Endothelial cell of umbilical vein (primary cell): ENCODE data around the gene CLDN5. TPM values are rescaled to one million over a fixed set of nuclear protein-coding genes. Genes with fewer than 3 reads are reported as not detected.

ENCODE experiments used
- BruUV-seq: library from RNA; stranded (reverse); fragments of 400-500 nt; replicated peaks from 2 replicates; lab custom pipeline; 2021; lab: Mats Ljungman, UMichigan
- CTCF ChIA-PET: fragments of 300-600, 350-600 bp; sonication (Branson Sonifier 250); formaldehyde crosslinking; loops from one replicate; lab custom pipeline; 2021; ENCODE audit warnings: antibody characterized with exemption, inconsistent platforms; lab: Charles Lee
- POLR2A ChIA-PET: fragments of 300-600, 350-600 bp; sonication (Branson Sonifier 250); formaldehyde crosslinking; loops from one replicate; lab custom pipeline; 2021; ENCODE audit warnings: antibody characterized with exemption, inconsistent platforms; lab: Charles Lee
- DNase-seq: peaks from one replicate; pipeline ENCODE4 v3.0.0-alpha.2; 2011; ENCODE audit warnings: low read depth, low spot score
- FAIRE-seq: peaks from 2 replicates; lab custom pipeline; 2011; peaks lifted over from hg19 to GRCh38; lab: Jason Lieb, UNC
- H2AFZ ChIP-seq: 2 replicates; pipeline ENCODE4 v1.6.0; 2012; ENCODE audit warnings: low read depth, low read length, control low read depth, inconsistent platforms
- H3K27ac ChIP-seq: 2 replicates; pipeline ENCODE4 v1.5.1; 2011; ENCODE audit warnings: low read depth, mild to moderate bottlenecking, control low read depth, low read length, moderate library complexity; ENCODE audit not compliant: insufficient read depth
- H3K27me3 ChIP-seq, 2 experiments: 2 replicates each; pipeline versions ENCODE4 v1.6.0 to v1.6.1; 2011; ENCODE audit warnings: low read length in 2 of 2, mixed read lengths in 1 of 2; ENCODE audit not compliant: control insufficient read depth in 2 of 2, insufficient read depth in 2 of 2
- H3K36me3 ChIP-seq, 2 experiments: 2 replicates in 1 of 2; 3 replicates in 1 of 2; pipeline ENCODE4 v1.5.1; 2011; ENCODE audit warnings: low read length in 2 of 2, mild to moderate bottlenecking in 1 of 2, moderate library complexity in 1 of 2; ENCODE audit not compliant: control insufficient read depth in 2 of 2, insufficient read depth in 2 of 2; ENCODE audit errors: extremely low read depth in 1 of 2
- H3K4me1 ChIP-seq: 3 replicates; pipeline ENCODE4 v1.5.1; 2011; ENCODE audit warnings: mild to moderate bottlenecking, low read length; ENCODE audit not compliant: control insufficient read depth, insufficient read depth; ENCODE audit errors: extremely low read depth
- H3K4me2 ChIP-seq: 2 replicates; pipeline ENCODE4 v1.6.1; 2011; ENCODE audit warnings: low read length, control low read depth, mixed read lengths; ENCODE audit not compliant: insufficient read depth
- H3K4me3 ChIP-seq, 3 experiments: fragments of 200-600 bp in 1 of 3; sonication (generic), shearing (Covaris generic) in 1 of 3; replicated peaks in 1 of 3; 2 replicates each; pipeline ENCODE4 v1.5.1; 2011 to 2016; ENCODE audit warnings: control low read depth in 3 of 3, low read length in 3 of 3, mild to moderate bottlenecking in 2 of 3, inconsistent platforms in 1 of 3, low read depth in 1 of 3, moderate library complexity in 1 of 3; ENCODE audit not compliant: insufficient read depth in 1 of 3
- H3K79me2 ChIP-seq: 2 replicates; pipeline ENCODE4 v1.6.0; 2012; ENCODE audit warnings: low read length, inconsistent platforms; ENCODE audit not compliant: control insufficient read depth, insufficient read depth
- H3K9ac ChIP-seq: replicated peaks from 2 replicates; pipeline ENCODE3; 2011; ENCODE audit warnings: low read length, control low read depth; ENCODE audit not compliant: insufficient read depth; ENCODE audit errors: extremely low read depth
- H3K9me1 ChIP-seq: replicated peaks from 3 replicates; pipeline ENCODE4 v1.6.0; 2011; ENCODE audit warnings: mild to moderate bottlenecking, low read length; ENCODE audit not compliant: control insufficient read depth, insufficient read depth; ENCODE audit errors: extremely low read depth
- H3K9me3 ChIP-seq: replicated peaks from 2 replicates; pipeline ENCODE4 v1.5.1; 2012; ENCODE audit warnings: low read length, inconsistent platforms; ENCODE audit not compliant: control insufficient read depth, insufficient read depth
- H4K20me1 ChIP-seq: replicated peaks from 2 replicates; pipeline ENCODE3; 2011; ENCODE audit warnings: mild to moderate bottlenecking, low read length; ENCODE audit not compliant: control insufficient read depth, insufficient read depth; ENCODE audit errors: extremely low read depth
- CTCF ChIP-seq, 2 donors: IDR thresholded peaks; 1 replicate in 1 of 2; 2 replicates in 1 of 2; pipeline ENCODE4 v1.5.1; 2011; ENCODE audit warnings: low read length in 2 of 2, mild to moderate bottlenecking in 2 of 2, moderate library complexity in 2 of 2, control low read depth in 1 of 2, inconsistent platforms in 1 of 2, low read depth in 1 of 2; ENCODE audit not compliant: insufficient read depth in 1 of 2; ENCODE audit errors: extremely low read depth in 1 of 2
- EZH2 ChIP-seq: IDR thresholded peaks from 2 replicates; pipeline ENCODE4 v1.6.1; 2012; ENCODE audit warnings: borderline replicate concordance, low read depth, mild to moderate bottlenecking, moderate library complexity, low read length, inconsistent platforms; ENCODE audit not compliant: severe bottlenecking
- FOS ChIP-seq: IDR thresholded peaks from 2 replicates; pipeline ENCODE4 v1.6.1; 2011; ENCODE audit warnings: mild to moderate bottlenecking, low read length, moderate library complexity, borderline replicate concordance; ENCODE audit not compliant: insufficient read depth
- GATA2 ChIP-seq: IDR thresholded peaks from 2 replicates; pipeline ENCODE4 v1.7.0; 2011; ENCODE audit warnings: low read depth, mild to moderate bottlenecking, moderate library complexity, mixed read lengths, low read length; ENCODE audit not compliant: insufficient read length, insufficient read depth
- JUN ChIP-seq: IDR thresholded peaks from 2 replicates; pipeline ENCODE4 v1.6.1; 2011; ENCODE audit warnings: borderline replicate concordance, low read depth; ENCODE audit not compliant: insufficient read length, insufficient read depth
- MAX ChIP-seq: IDR thresholded peaks from 2 replicates; pipeline ENCODE4 v1.6.1; 2011; ENCODE audit not compliant: insufficient read depth, insufficient read length
- MYC ChIP-seq: IDR thresholded peaks from one replicate; pipeline ENCODE4 v1.6.1; 2011; ENCODE audit warnings: mild to moderate bottlenecking, low read depth, low read length
- POLR2A ChIP-seq: IDR thresholded peaks from 2 replicates; pipeline ENCODE4 v1.6.1; 2012; ENCODE audit warnings: low read depth, mild to moderate bottlenecking, control low read depth, low read length
- POLR2AphosphoS5 ChIP-seq: IDR thresholded peaks from 2 replicates; pipeline ENCODE4 v1.6.1; 2012; ENCODE audit warnings: low read depth, mild to moderate bottlenecking, control low read depth, low read length, moderate library complexity; ENCODE audit not compliant: insufficient read depth
- dilution Hi-C: fragments of 300-500 bp; cut with MboI; formaldehyde crosslinking; loops from one replicate; pipeline ENCODE4 v1.15.0; 2019; ENCODE audit warnings: low sequenced_read_pairs; ENCODE audit not compliant: extremely low pct_ligation_motif_present
- intact Hi-C: fragments of 100-400 bp; cut with micrococcal nuclease; formaldehyde crosslinking; loops from one replicate; pipeline ENCODE4 v1.10.0; 2022
- polyA plus RNA-seq, 4 experiments: library from polyadenylated mRNA; depleted of rRNA in 3 of 4; stranded (reverse) in 3 of 4; unstranded in 1 of 4; fragments of >200 nt; gene quantifications; 2 replicates each; pipeline versions ENCODE4 v1.2.1 to v1.2.3, GENCODE V29; 2011 to 2012; ENCODE audit warnings: missing spikeins in 1 of 4
- total RNA-seq: library from RNA; stranded (reverse); gene quantifications from 2 replicates; pipeline ENCODE4 v1.2.3, GENCODE V29; 2021

CLDN5 gene
- total and polyA plus RNA-seq, 2 donors (not counting 3 experiments of a cell fraction or from before 2014, with no cell fraction given) = 198 to 252 TPM

GRCh38 chr22:19550382-19550781 lies 26.2 kb upstream of the CLDN5 start:
- DNase-seq = no peak
- no peaks in the 10 kb centered on the region for H3K9me3 ChIP-seq
- H3K4me2 ChIP-seq = no peak overlapping the region
- no peak overlapping the region for H3K4me3 ChIP-seq
- FAIRE-seq = no peak
- H3K36me3 ChIP-seq = no peaks in the 10 kb centered on the region
- dilution Hi-C loops = no loop called here
- no TSS peak for BruUV-seq
- POLR2A ChIA-PET = no interaction called here
- no peaks in the 10 kb centered on the region for H4K20me1 ChIP-seq
- no peaks in the 10 kb centered on the region for H3K27me3 ChIP-seq
- no peak overlapping the region for H2AFZ ChIP-seq
- H3K4me1 ChIP-seq = peaks cover 7% of the 10 kb centered on the region
- no peak overlapping the region for H3K27ac ChIP-seq
- CTCF ChIA-PET = interaction anchor here (1.1 to 1.3 kb wide), 3 partner anchors 17 to 54 kb away, joined by 3 to 4 read pairs (median 3); no protein-coding TSS in a partner anchor
- H3K79me2 ChIP-seq = no peaks in the 10 kb centered on the region
- intact Hi-C loops = no loop called here
- no peaks in the 10 kb centered on the region for H3K9me1 ChIP-seq
- no peak overlapping the region for H3K9ac ChIP-seq
- no peak for TF ChIP-seq CTCF (IDR thresholded peaks at IDR 0.05; ENCODE audit: extremely low read depth in 1 of 2, insufficient read depth in 1 of 2, low read depth in 1 of 2, low read length in 2 of 2)
- TF ChIP-seq JUN = no peak
- TF ChIP-seq EZH2 = no peak
- no peak for TF ChIP-seq MYC
- no peak for TF ChIP-seq POLR2A
- TF ChIP-seq GATA2 = no peak
- TF ChIP-seq FOS = no peak
- TF ChIP-seq MAX = no peak
- TF ChIP-seq POLR2AphosphoS5 = no peak
